Epithelial cell of esophagus (primary cell): ENCODE measurements around the gene TNFRSF8.

Source experiments
- DNase-seq: peaks from one replicate; pipeline ENCODE4 v3.0.0; 2010; ENCODE audit warnings: low read depth
- H3K4me3 ChIP-seq: 2 replicates; pipeline ENCODE4 v1.5.1; 2011; ENCODE audit warnings: mild to moderate bottlenecking, low read length, control low read depth
- CTCF ChIP-seq: IDR thresholded peaks from 2 replicates; pipeline ENCODE4 v1.5.1; 2011; ENCODE audit warnings: low read depth, mild to moderate bottlenecking, low read length, control low read depth, inconsistent platforms; ENCODE audit not compliant: insufficient read depth; ENCODE audit errors: missing control alignments

The TNFRSF8 gene

GRCh38 chr1:12128120-12128519 is 65.0 kb downstream of the TNFRSF8 start:
- no peak overlapping the region for H3K4me3 ChIP-seq
- no peak for DNase-seq
- no peak for TF ChIP-seq CTCF

- no peak overlapping the region for H3K4me3 ChIP-seq
- no peak for TF ChIP-seq CTCF
- no peak for DNase-seq
Observed at GRCh38 chr1:12129624-12130023, 66.5 kb downstream of the TNFRSF8 start.

- no peak overlapping the region for H3K4me3 ChIP-seq
- DNase-seq = no peak
- no peak for TF ChIP-seq CTCF
Observed at GRCh38 chr1:12130466-12131130, 67.5 kb downstream of the TNFRSF8 start.

- H3K4me3 ChIP-seq = no peak overlapping the region
- no peak for TF ChIP-seq CTCF
- peak; percentile 89 for DNase-seq
Observed at GRCh38 chr1:12132078-12132477, 69.0 kb downstream of the TNFRSF8 start.

GRCh38 chr1:12134716-12135115 is 71.6 kb downstream of the TNFRSF8 start:
- no peak for DNase-seq
- no peak overlapping the region for H3K4me3 ChIP-seq
- TF ChIP-seq CTCF = no peak

GRCh38 chr1:12135612-12136011 is 72.5 kb downstream of the TNFRSF8 start:
- H3K4me3 ChIP-seq = no peak overlapping the region
- TF ChIP-seq CTCF = no peak
- no peak for DNase-seq
